Measurements from ENCODE around the gene FTCD. TPM values are rescaled to one million over a fixed set of nuclear protein-coding genes. Genes with fewer than 3 reads are reported as not detected.
A peak's percentile ranks its signal among the peaks of the same experiment; 100 is the strongest.

The FTCD gene
- total RNA-seq, 4 donors from 2014 or later = 4.5 to 7.0 TPM; not detected in 2

GRCh38 chr21:46193829-46194373 lies 38.5 kb upstream of the FTCD start:
- peaks cover 0 to 6% of the 10 kb centered on the region in 2 donors for H3K4me1 ChIP-seq
- no peaks in the 10 kb centered on the region for H3K9me3 ChIP-seq
- intact Hi-C loops (cut with DNase I; ENCODE audit: low total_unique reads) = no loop called here
- H3K27ac ChIP-seq = no peak overlapping the region
- DNase-seq = no peak
- no peak overlapping the region for H3K4me3 ChIP-seq
- no peak for TF ChIP-seq CTCF (IDR thresholded peaks at IDR 0.05)
- TF ChIP-seq POLR2A (IDR thresholded peaks at IDR 0.05) = no peak
- H3K27me3 ChIP-seq = no peaks in the 10 kb centered on the region
- no peaks in the 10 kb centered on the region for H3K36me3 ChIP-seq

GRCh38 chr21:46191686-46192575 lies 36.6 kb upstream of the FTCD start:
- Histone ChIP-seq H3K9me3 (no peaks in the 10 kb centered on the region), H3K27me3 (no peaks in the 10 kb centered on the region), H3K36me3 (no peaks in the 10 kb centered on the region), H3K4me3 (no peak overlapping the region), H3K4me1 (peaks cover 0 to 6% of the 10 kb centered on the region in 2 donors), H3K27ac (no peak overlapping the region)
- DNase-seq = no peak
- intact Hi-C loops (cut with DNase I; ENCODE audit: low total_unique reads) = no loop called here
- TF ChIP-seq CTCF (IDR thresholded peaks at IDR 0.05) (no peak), POLR2A (IDR thresholded peaks at IDR 0.05) (no peak)

GRCh38 chr21:46191257-46191685 lies 35.9 kb upstream of the FTCD start:
- peak; percentile 25 to 58 for DNase-seq
- TF ChIP-seq POLR2A (IDR thresholded peaks at IDR 0.05) = no peak
- no peak for TF ChIP-seq CTCF (IDR thresholded peaks at IDR 0.05)
- peaks cover 0 to 6% of the 10 kb centered on the region in 2 donors for H3K4me1 ChIP-seq
- H3K27me3 ChIP-seq = no peaks in the 10 kb centered on the region
- no peaks in the 10 kb centered on the region for H3K9me3 ChIP-seq
- H3K4me3 ChIP-seq = no peak overlapping the region
- intact Hi-C loops (cut with DNase I; ENCODE audit: low total_unique reads) = no loop called here
- peak overlapping the region in 1 of 2 donors; percentile 47 for H3K27ac ChIP-seq
- H3K36me3 ChIP-seq = no peaks in the 10 kb centered on the region

- H3K27me3 ChIP-seq = no peaks in the 10 kb centered on the region
- peak overlapping the region; percentile 24 to 47 for H3K27ac ChIP-seq
- no peak for TF ChIP-seq CTCF (IDR thresholded peaks at IDR 0.05)
- H3K4me1 ChIP-seq = peaks cover 0 to 6% of the 10 kb centered on the region in 2 donors
- no peaks in the 10 kb centered on the region for H3K36me3 ChIP-seq
- no peaks in the 10 kb centered on the region for H3K9me3 ChIP-seq
- intact Hi-C loops (cut with DNase I; ENCODE audit: low total_unique reads) = no loop called here
- no peak overlapping the region for H3K4me3 ChIP-seq
- peak in 1 of 2 donors; percentile 11 for DNase-seq
Observed at GRCh38 chr21:46190491-46191131, 35.2 kb upstream of the FTCD start.

Data from uterus (tissue), 4 donors.